Mesenchymal stem cell (in vitro differentiated cells and primary cell): ENCODE results near the gene CHCHD3.

ENCODE experiments used
- DNase-seq: peaks from one replicate; pipeline ENCODE4 v3.0.0-alpha.2; 2013
- H2AFZ ChIP-seq: one replicate; pipeline ENCODE4 v1.6.1; 2013; ENCODE audit warnings: low read depth, mild to moderate bottlenecking, control low read depth, inconsistent platforms, low read length, moderate library complexity
- H2AK5ac ChIP-seq: 2 replicates; pipeline ENCODE4 v1.6.1; 2013; ENCODE audit warnings: low read length, moderate library complexity, mild to moderate bottlenecking, inconsistent platforms; ENCODE audit not compliant: severe bottlenecking
- H2BK120ac ChIP-seq: one replicate; pipeline ENCODE4 v1.6.1; 2013; ENCODE audit warnings: low read depth, mild to moderate bottlenecking, inconsistent platforms, low read length, moderate library complexity
- H2BK12ac ChIP-seq, 2 experiments: one replicate each; pipeline ENCODE4 v1.6.1; 2013; ENCODE audit warnings: inconsistent platforms in 2 of 2, low read length in 2 of 2, mild to moderate bottlenecking in 2 of 2, moderate library complexity in 2 of 2, control low read depth in 1 of 2
- H2BK15ac ChIP-seq: one replicate; pipeline ENCODE4 v1.6.1; 2013; ENCODE audit warnings: mild to moderate bottlenecking, low read depth, inconsistent platforms; ENCODE audit not compliant: poor library complexity, severe bottlenecking
- H2BK5ac ChIP-seq: 2 replicates; pipeline ENCODE4 v1.6.1; 2013; ENCODE audit warnings: low read depth, mild to moderate bottlenecking, low read length, control low read depth, inconsistent platforms; ENCODE audit not compliant: poor library complexity, severe bottlenecking
- H3K14ac ChIP-seq, 2 experiments: one replicate each; pipeline ENCODE4 v1.6.1; 2013; ENCODE audit warnings: inconsistent platforms in 2 of 2, low read length in 2 of 2, control low read depth in 1 of 2, mild to moderate bottlenecking in 1 of 2, moderate library complexity in 1 of 2
- H3K18ac ChIP-seq, 2 experiments: one replicate each; pipeline ENCODE4 v1.6.1; 2013; ENCODE audit warnings: inconsistent platforms in 2 of 2, low read length in 2 of 2, control low read depth in 1 of 2, low read depth in 1 of 2, mild to moderate bottlenecking in 1 of 2
- H3K23ac ChIP-seq, 2 experiments: one replicate each; pipeline ENCODE4 v1.6.1; 2013; ENCODE audit warnings: inconsistent platforms in 2 of 2, low read length in 2 of 2, mild to moderate bottlenecking in 2 of 2, moderate library complexity in 2 of 2, control low read depth in 1 of 2
- H3K27ac ChIP-seq: 2 replicates; pipeline ENCODE4 v1.5.1; 2013; ENCODE audit warnings: mild to moderate bottlenecking, moderate library complexity, low read length, control low read depth, inconsistent platforms; ENCODE audit not compliant: poor library complexity, severe bottlenecking
- H3K27me3 ChIP-seq, 2 experiments: 2 replicates each; pipeline versions ENCODE4 v1.6.1 to v1.7.0; 2013; ENCODE audit warnings: low read length in 2 of 2, mild to moderate bottlenecking in 2 of 2, moderate library complexity in 2 of 2, control low read depth in 1 of 2, inconsistent platforms in 1 of 2; ENCODE audit not compliant: control insufficient read depth in 1 of 2, insufficient read depth in 1 of 2
- H3K36me3 ChIP-seq, 2 experiments: 2 replicates each; pipeline versions ENCODE4 v1.6.1 to v1.7.0; 2013; ENCODE audit warnings: low read length in 2 of 2, control low read depth in 1 of 2, inconsistent platforms in 1 of 2, low read depth in 1 of 2, mild to moderate bottlenecking in 1 of 2; ENCODE audit not compliant: insufficient read depth in 2 of 2, control insufficient read depth in 1 of 2
- H3K4ac ChIP-seq, 2 experiments: one replicate each; pipeline ENCODE4 v1.6.1; 2013; ENCODE audit warnings: inconsistent platforms in 2 of 2, low read length in 2 of 2, mild to moderate bottlenecking in 2 of 2, moderate library complexity in 2 of 2, control low read depth in 1 of 2, low read depth in 1 of 2
- H3K4me1 ChIP-seq: 2 replicates; pipeline ENCODE4 v1.6.1; 2013; ENCODE audit warnings: low read depth, low read length, control low read depth; ENCODE audit not compliant: control insufficient read depth, insufficient read depth
- H3K4me2 ChIP-seq: 2 replicates; pipeline ENCODE4 v1.6.1; 2013; ENCODE audit warnings: low read length, mild to moderate bottlenecking, inconsistent platforms; ENCODE audit not compliant: poor library complexity, severe bottlenecking
- H3K4me3 ChIP-seq, 2 experiments: 2 replicates each; pipeline versions ENCODE4 v1.5.1 to v1.7.0; 2013; ENCODE audit warnings: low read length in 2 of 2, mild to moderate bottlenecking in 2 of 2, control low read depth in 1 of 2, low read depth in 1 of 2; ENCODE audit not compliant: insufficient read depth in 1 of 2
- H3K79me1 ChIP-seq: replicated peaks from 2 replicates; pipeline ENCODE4 v1.6.1; 2013; ENCODE audit warnings: mild to moderate bottlenecking, control low read depth, low read length, inconsistent platforms; ENCODE audit not compliant: poor library complexity, severe bottlenecking
- H3K9ac ChIP-seq: 2 replicates; pipeline ENCODE4 v1.7.0; 2013; ENCODE audit warnings: mild to moderate bottlenecking, low read length, moderate library complexity
- H3K9me3 ChIP-seq: 2 replicates; pipeline ENCODE4 v1.7.0; 2013; ENCODE audit warnings: mild to moderate bottlenecking, low read length; ENCODE audit not compliant: control insufficient read depth
- H4K8ac ChIP-seq: one replicate; pipeline ENCODE4 v1.6.1; 2013; ENCODE audit warnings: inconsistent platforms, mild to moderate bottlenecking, low read length, moderate library complexity
- H4K91ac ChIP-seq: one replicate; pipeline ENCODE4 v1.6.1; 2013; ENCODE audit warnings: mild to moderate bottlenecking, low read length, inconsistent platforms
- WGBS: methylation state at CpG from one replicate; pipeline ENCODE4 v1.1.7; 2013; ENCODE audit warnings: mixed read lengths; 5-methylcytosine and 5-hydroxymethylcytosine counted together

Gene CHCHD3

GRCh38 chr7:132806834-132807233, 275.1 kb downstream of the CHCHD3 start:
- H3K27ac ChIP-seq: no peak overlapping the region
- no peak overlapping the region for H2BK120ac ChIP-seq
- no peak overlapping the region for H3K18ac ChIP-seq
- H4K8ac ChIP-seq: no peak overlapping the region
- H2AK5ac ChIP-seq: no peak overlapping the region
- WGBS: 97% methylated on average over 2 of the region's 4 CpGs
- H3K4me3 ChIP-seq: no peak overlapping the region
- H3K23ac ChIP-seq: no peak overlapping the region
- H2BK12ac ChIP-seq: no peak overlapping the region
- no peaks in the 10 kb centered on the region for H3K9me3 ChIP-seq
- no peak overlapping the region for H2BK15ac ChIP-seq
- no peak overlapping the region for H3K4ac ChIP-seq
- H3K4me1 ChIP-seq: peaks cover 4% of the 10 kb centered on the region
- no peak overlapping the region for H2BK5ac ChIP-seq
- H4K91ac ChIP-seq: no peak overlapping the region
- no peak overlapping the region for H2AFZ ChIP-seq
- H3K27me3 ChIP-seq: no peaks in the 10 kb centered on the region
- peaks cover 2% of the 10 kb centered on the region in 2 experiments for H3K36me3 ChIP-seq
- peaks cover 15% of the 10 kb centered on the region for H3K79me1 ChIP-seq
- H3K4me2 ChIP-seq: no peak overlapping the region
- H3K9ac ChIP-seq: no peak overlapping the region
- peak overlapping the region in 1 of 2 experiments; percentile 44 for H3K14ac ChIP-seq
- no peak for DNase-seq

DNA sequence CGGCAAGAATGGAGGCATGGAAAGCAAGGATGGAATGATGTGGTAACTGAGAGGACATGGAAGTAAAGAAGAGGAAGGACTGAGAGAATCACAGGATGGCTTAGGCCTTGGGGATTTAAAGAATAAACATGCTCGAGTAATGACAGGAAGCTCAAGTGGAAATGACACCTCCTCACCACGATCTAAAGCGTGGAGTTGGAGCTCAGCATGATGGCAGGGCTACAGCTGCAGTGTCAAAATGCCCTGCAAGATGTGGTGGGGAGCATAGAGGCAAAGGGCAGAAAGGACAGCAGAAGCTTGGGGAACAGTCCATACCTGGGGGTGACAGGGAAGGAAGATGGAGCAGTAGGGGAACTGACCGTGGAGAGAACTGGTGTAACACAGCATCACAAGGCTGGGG, 276.1 kb downstream of the CHCHD3 start:
- H3K9me3 ChIP-seq: no peaks in the 10 kb centered on the region
- H4K8ac ChIP-seq: no peak overlapping the region
- peaks cover 0 to 2% of the 10 kb centered on the region in 2 experiments for H3K36me3 ChIP-seq
- no peak overlapping the region for H2AK5ac ChIP-seq
- no peak for DNase-seq
- no peaks in the 10 kb centered on the region for H3K27me3 ChIP-seq
- H2BK5ac ChIP-seq: no peak overlapping the region
- H3K4me3 ChIP-seq: no peak overlapping the region
- H3K4me2 ChIP-seq: no peak overlapping the region
- no peak overlapping the region for H2BK15ac ChIP-seq
- peaks cover 19% of the 10 kb centered on the region for H3K79me1 ChIP-seq
- H3K4ac ChIP-seq: no peak overlapping the region
- no peak overlapping the region for H3K23ac ChIP-seq
- H3K27ac ChIP-seq: no peak overlapping the region
- no peak overlapping the region for H2AFZ ChIP-seq
- peaks cover 4% of the 10 kb centered on the region for H3K4me1 ChIP-seq
- H2BK12ac ChIP-seq: no peak overlapping the region
- WGBS: 81% methylated on average over 5 of the region's 5 CpGs
- H4K91ac ChIP-seq: no peak overlapping the region
- peak overlapping the region in 1 of 2 experiments; percentile 62 for H3K14ac ChIP-seq
- H3K18ac ChIP-seq: no peak overlapping the region
- no peak overlapping the region for H3K9ac ChIP-seq
- H2BK120ac ChIP-seq: no peak overlapping the region

DNA sequence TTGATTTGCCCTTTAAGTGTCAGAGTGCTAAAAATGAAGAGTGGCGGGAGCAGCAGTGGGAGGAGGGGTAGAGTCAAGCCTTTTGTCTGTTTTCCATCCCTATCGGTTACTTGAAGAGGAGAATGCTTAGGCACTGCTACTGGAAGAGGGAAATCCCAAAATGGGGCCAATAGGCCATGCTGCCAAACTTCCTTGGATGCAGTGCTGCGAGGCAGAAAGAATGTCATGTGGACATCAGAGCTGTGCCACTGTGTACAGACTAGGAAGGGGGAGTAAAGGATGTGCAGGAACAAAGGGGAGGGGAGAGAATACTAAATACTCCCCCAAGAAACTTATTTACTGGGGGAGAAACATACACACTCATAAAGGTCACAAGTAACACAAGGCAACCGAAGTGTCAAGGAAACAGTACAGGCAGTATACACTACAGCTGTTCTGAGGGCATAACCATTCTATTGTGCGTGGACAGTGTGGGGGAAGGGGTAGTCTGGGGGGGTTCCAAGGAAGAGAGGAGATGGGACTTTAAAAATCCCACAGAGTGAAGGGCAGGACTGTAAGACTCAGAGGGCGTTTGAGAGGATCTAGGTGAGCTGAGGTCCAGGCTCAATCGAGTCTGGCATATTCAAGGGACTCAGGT, 276.9 kb downstream of the CHCHD3 start:
- no peak overlapping the region for H3K4me2 ChIP-seq
- no peak overlapping the region for H2AK5ac ChIP-seq
- H3K9me3 ChIP-seq: no peaks in the 10 kb centered on the region
- H2BK5ac ChIP-seq: no peak overlapping the region
- H3K79me1 ChIP-seq: peaks cover 19% of the 10 kb centered on the region
- H2BK120ac ChIP-seq: no peak overlapping the region
- H3K4me3 ChIP-seq: no peak overlapping the region
- H3K18ac ChIP-seq: no peak overlapping the region
- no peak overlapping the region for H4K8ac ChIP-seq
- DNase-seq: no peak
- no peak overlapping the region for H3K14ac ChIP-seq
- peaks cover 4% of the 10 kb centered on the region for H3K4me1 ChIP-seq
- H3K27me3 ChIP-seq: no peaks in the 10 kb centered on the region
- WGBS: 99% methylated on average over 7 of the region's 7 CpGs
- no peak overlapping the region for H3K27ac ChIP-seq
- no peak overlapping the region for H2AFZ ChIP-seq
- no peak overlapping the region for H2BK15ac ChIP-seq
- no peak overlapping the region for H2BK12ac ChIP-seq
- no peak overlapping the region for H4K91ac ChIP-seq
- no peak overlapping the region for H3K9ac ChIP-seq
- no peak overlapping the region for H3K4ac ChIP-seq
- no peak overlapping the region for H3K23ac ChIP-seq
- peaks cover 0 to 2% of the 10 kb centered on the region in 2 experiments for H3K36me3 ChIP-seq

GRCh38 chr7:132800522-132800921, 281.4 kb downstream of the CHCHD3 start:
- no peak overlapping the region for H2BK5ac ChIP-seq
- no peak overlapping the region for H4K8ac ChIP-seq
- DNase-seq: no peak
- H2BK15ac ChIP-seq: no peak overlapping the region
- peaks cover 3 to 8% of the 10 kb centered on the region in 2 experiments for H3K36me3 ChIP-seq
- no peak overlapping the region for H3K9ac ChIP-seq
- no peak overlapping the region for H3K4me2 ChIP-seq
- H2AK5ac ChIP-seq: no peak overlapping the region
- H2AFZ ChIP-seq: no peak overlapping the region
- H3K27ac ChIP-seq: peak overlapping the region; percentile 24
- H3K14ac ChIP-seq: no peak overlapping the region
- 92% methylated on average over 1 of the region's 1 CpG for WGBS
- H4K91ac ChIP-seq: no peak overlapping the region
- H3K4me1 ChIP-seq: peaks cover 2% of the 10 kb centered on the region
- H3K79me1 ChIP-seq: peaks cover 22% of the 10 kb centered on the region
- no peaks in the 10 kb centered on the region for H3K27me3 ChIP-seq
- no peak overlapping the region for H3K4ac ChIP-seq
- H3K9me3 ChIP-seq: no peaks in the 10 kb centered on the region
- no peak overlapping the region for H2BK12ac ChIP-seq
- no peak overlapping the region for H2BK120ac ChIP-seq
- no peak overlapping the region for H3K4me3 ChIP-seq
- H3K23ac ChIP-seq: no peak overlapping the region
- H3K18ac ChIP-seq: no peak overlapping the region
